OCI-M2 (cell line): Measurements from ENCODE around the gene OR51E1.

ENCODE experiments used
- DNase-seq: peaks from one replicate; lab custom pipeline; 2025; ENCODE audit not compliant: unreplicated experiment; lab: John Stamatoyannopoulos, UW

OR51E1 gene

DNA sequence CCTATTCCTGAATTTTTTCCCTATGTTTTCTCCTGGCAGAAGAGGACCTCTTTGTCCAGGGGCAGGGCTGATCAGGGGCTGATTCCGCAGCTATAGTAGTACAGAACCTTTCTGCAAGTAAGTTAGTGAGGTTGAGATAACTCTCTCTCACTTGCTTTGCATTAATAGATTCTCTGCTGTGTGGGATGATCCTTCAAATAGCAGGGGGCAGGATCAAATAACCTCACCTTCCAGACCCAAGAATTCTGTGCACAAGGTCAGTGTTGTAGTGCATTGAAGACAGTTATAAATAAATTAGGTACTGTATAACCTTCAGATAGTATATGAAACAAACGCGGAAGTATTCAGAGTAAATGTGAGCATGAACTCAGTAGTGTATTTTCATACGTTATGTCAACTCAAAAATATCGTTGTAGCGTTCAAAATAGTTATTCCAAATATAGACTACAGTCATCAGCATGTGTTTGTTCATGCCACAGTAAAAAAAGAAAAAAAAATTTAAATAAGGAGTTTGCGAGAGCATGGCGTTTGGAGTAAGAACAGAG is 61.1 kb downstream of the OR51E1 start:
- DNase-seq, result no peak
